Neutrophil (primary cell): Measurements from ENCODE around the gene PLXNA4.

Source experiments
- H3K27ac ChIP-seq: fragments of 200-600 bp; sonication (generic); 2 replicates; pipeline ENCODE4 v1.5.1; 2016; ENCODE audit warnings: mild to moderate bottlenecking, moderate library complexity
- H3K27me3 ChIP-seq: fragments of 200-600 bp; sonication (generic); 2 replicates; pipeline ENCODE4 v1.6.0; 2016; ENCODE audit warnings: mild to moderate bottlenecking
- H3K36me3 ChIP-seq: fragments of 200-600 bp; sonication (generic); 2 replicates; pipeline ENCODE4 v1.5.1; 2017
- H3K4me1 ChIP-seq, 2 experiments: fragments of 200-600 bp in 1 of 2; sonication (generic) in 1 of 2; 1 replicate in 1 of 2; 2 replicates in 1 of 2; pipeline versions ENCODE4 v1.5.1 to v1.6.1; 2013 to 2016; ENCODE audit warnings: low read depth in 1 of 2, low read length in 1 of 2, mild to moderate bottlenecking in 1 of 2, moderate library complexity in 1 of 2; ENCODE audit not compliant: control insufficient read depth in 1 of 2, insufficient read depth in 1 of 2
- H3K4me3 ChIP-seq, 2 experiments: fragments of 200-600 bp in 1 of 2; sonication (generic) in 1 of 2; 1 replicate in 1 of 2; 2 replicates in 1 of 2; pipeline ENCODE4 v1.5.1; 2013 to 2016; ENCODE audit warnings: low read depth in 1 of 2, low read length in 1 of 2, mild to moderate bottlenecking in 1 of 2, moderate library complexity in 1 of 2
- H3K9me3 ChIP-seq: fragments of 200-600 bp; sonication (generic); 2 replicates; pipeline ENCODE4 v1.5.1; 2016
- CTCF ChIP-seq: fragments of 200-600 bp; sonication (generic); IDR thresholded peaks from 2 replicates; pipeline ENCODE4 v1.5.1; 2016; ENCODE audit warnings: antibody characterized with exemption

PLXNA4 gene

GRCh38 chr7:132115028-132115427 is 461.2 kb downstream of the PLXNA4 start:
- no peak overlapping the region for H3K27ac ChIP-seq
- H3K9me3 ChIP-seq = no peaks in the 10 kb centered on the region
- no peaks in the 10 kb centered on the region for H3K36me3 ChIP-seq
- no peaks in the 10 kb centered on the region for H3K27me3 ChIP-seq
- H3K4me1 ChIP-seq = no peaks in the 10 kb centered on the region
- TF ChIP-seq CTCF = no peak
- no peak overlapping the region for H3K4me3 ChIP-seq

- H3K27ac ChIP-seq = no peak overlapping the region
- no peaks in the 10 kb centered on the region for H3K36me3 ChIP-seq
- no peaks in the 10 kb centered on the region for H3K9me3 ChIP-seq
- TF ChIP-seq CTCF = no peak
- H3K4me3 ChIP-seq = no peak overlapping the region
- H3K27me3 ChIP-seq = no peaks in the 10 kb centered on the region
- no peaks in the 10 kb centered on the region for H3K4me1 ChIP-seq
These were observed 461.9 kb downstream of the PLXNA4 start for GRCh38 chr7:132114411-132114810.

- no peak for TF ChIP-seq CTCF
- Histone ChIP-seq H3K4me1 (no peaks in the 10 kb centered on the region), H3K36me3 (no peaks in the 10 kb centered on the region), H3K4me3 (no peak overlapping the region), H3K27me3 (no peaks in the 10 kb centered on the region), H3K27ac (no peak overlapping the region), H3K9me3 (no peaks in the 10 kb centered on the region)
These were observed 462.5 kb downstream of the PLXNA4 start for GRCh38 chr7:132113536-132114371.

- no peaks in the 10 kb centered on the region for H3K4me1 ChIP-seq
- H3K27me3 ChIP-seq = no peaks in the 10 kb centered on the region
- no peaks in the 10 kb centered on the region for H3K36me3 ChIP-seq
- H3K27ac ChIP-seq = no peak overlapping the region
- no peak overlapping the region for H3K4me3 ChIP-seq
- H3K9me3 ChIP-seq = no peaks in the 10 kb centered on the region
- no peak for TF ChIP-seq CTCF
These were observed 463.6 kb downstream of the PLXNA4 start for GRCh38 chr7:132112657-132113056.

- H3K9me3 ChIP-seq = no peaks in the 10 kb centered on the region
These were observed 464.2 kb downstream of the PLXNA4 start for GRCh38 chr7:132112106-132112505.

More at GRCh38 chr7:132112106-132112505, 464.2 kb downstream of the PLXNA4 start:
- no peak overlapping the region for H3K27ac ChIP-seq
- H3K27me3 ChIP-seq = no peaks in the 10 kb centered on the region
- no peaks in the 10 kb centered on the region for H3K4me1 ChIP-seq
- H3K36me3 ChIP-seq = no peaks in the 10 kb centered on the region
- TF ChIP-seq CTCF = no peak
- H3K4me3 ChIP-seq = no peak overlapping the region
